Esophagus muscularis mucosa (tissue), 4 donors: ENCODE results near the gene VMAC. TPM values are rescaled to one million over a fixed set of nuclear protein-coding genes. Genes with fewer than 3 reads are reported as not detected.
A peak's percentile ranks its signal among the peaks of the same experiment; 100 is the strongest.
"Not testable (repeated sequence)": the region's sequence is repeated elsewhere in the genome, so short reads cannot be mapped to it uniquely, and the experiment has no call there.

Experiments
- DNase-seq: peaks from one replicate; pipeline ENCODE4 v3.0.0-alpha.2; 2017; ENCODE audit errors: extremely low spot score
- H3K27ac ChIP-seq, 4 donors: fragments of 200-600 bp; sonication (generic); replicated peaks in 1 of 4; 1 replicate in 3 of 4; 2 replicates in 1 of 4; pipeline ENCODE4 v1.5.1; 2016 to 2019; ENCODE audit warnings: mild to moderate bottlenecking in 1 of 4
- H3K27me3 ChIP-seq, 4 donors: fragments of 200-600 bp; sonication (generic); one replicate each; pipeline versions ENCODE4 v1.5.1 to v1.6.0; 2016 to 2019
- H3K36me3 ChIP-seq, 4 donors: fragments of 200-600 bp; sonication (generic); one replicate each; pipeline ENCODE4 v1.5.1; 2016 to 2019
- H3K4me1 ChIP-seq, 4 donors: fragments of 200-600 bp; sonication (generic); one replicate each; pipeline ENCODE4 v1.5.1; 2016 to 2019
- H3K4me3 ChIP-seq, 4 donors: fragments of 200-600 bp; sonication (generic); 1 replicate in 2 of 4; 2 replicates in 2 of 4; pipeline ENCODE4 v1.5.1; 2016 to 2019; ENCODE audit warnings: mild to moderate bottlenecking in 4 of 4, moderate library complexity in 1 of 4
- H3K9me3 ChIP-seq, 4 donors: fragments of 200-600 bp; sonication (generic); 1 replicate in 3 of 4; 2 replicates in 1 of 4; pipeline ENCODE4 v1.5.1; 2016 to 2019
- EP300 ChIP-seq: sonication (generic); formaldehyde crosslinking; IDR thresholded peaks from one replicate; pipeline ENCODE4 v1.6.1; 2017; ENCODE audit warnings: antibody characterized with exemption
- POLR2A ChIP-seq: fragments of 450-650 bp; IDR thresholded peaks from one replicate; pipeline ENCODE4 v1.6.1; 2017; ENCODE audit warnings: antibody characterized with exemption, moderate library complexity, mild to moderate bottlenecking, low read depth
- POLR2AphosphoS5 ChIP-seq, 2 donors: sonication (generic); formaldehyde crosslinking; IDR thresholded peaks; one replicate each; pipeline ENCODE4 v1.6.1; 2017; ENCODE audit warnings: antibody characterized with exemption in 2 of 2
- WGBS: methylation state at CpG from one replicate; pipeline ENCODE4 v1.1.5; 2018; 5-methylcytosine and 5-hydroxymethylcytosine counted together
- intact Hi-C: fragments of 100-400 bp; cut with DNase I; formaldehyde crosslinking; loops from one replicate; pipeline ENCODE4 v1.15.1; 2023
- total RNA-seq, 4 donors: library from RNA; depleted of rRNA; stranded (reverse); fragments of >200 nt; gene quantifications; one replicate each; pipeline versions ENCODE4 v1.1.0 to v1.2.1, GENCODE V29; 2016
- TF ChIP-seq, protein P1 (sequence below), 3 experiments: fragments of 200-600 bp in 2 of 3; fragments of 450-650 bp in 1 of 3; sonication (generic) in 2 of 3; IDR thresholded peaks; one replicate each; pipeline ENCODE4 v1.5.1; 2017 to 2019; ENCODE audit warnings: antibody characterized with exemption in 3 of 3, mild to moderate bottlenecking in 2 of 3, moderate library complexity in 1 of 3

VMAC gene
- total RNA-seq, 4 donors from 2014 or later = 5.0 to 12.5 (median 7.6) TPM

DNA sequence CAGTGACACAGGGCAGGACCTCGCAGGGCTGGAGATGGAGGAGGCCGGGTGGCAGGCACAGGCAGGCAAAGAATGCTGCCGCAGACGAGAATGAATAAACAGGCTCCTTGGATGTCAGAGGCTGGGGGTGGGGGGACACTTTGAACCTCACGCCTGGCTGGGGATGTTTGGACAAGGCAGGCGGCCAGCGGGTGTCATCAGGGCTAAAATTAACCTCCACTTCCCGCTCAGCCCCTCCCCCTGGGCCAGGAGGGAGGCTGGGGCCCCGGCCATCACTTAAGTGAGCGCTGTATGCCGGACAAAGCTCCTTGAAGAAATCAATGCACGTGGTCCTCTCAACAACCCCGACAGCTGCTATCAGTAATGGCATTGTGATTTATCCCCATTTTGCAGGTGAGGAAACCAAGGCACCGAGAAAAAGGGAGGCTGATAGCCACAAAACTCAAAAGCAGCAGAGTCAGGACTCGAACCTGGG, 24.0 kb upstream of the VMAC start:
- 14% methylated on average over 15 of the region's 15 CpGs for WGBS
- H3K4me3 ChIP-seq = peak overlapping the region in 1 of 4 donors; percentile 2
- no peaks in the 10 kb centered on the region for H3K36me3 ChIP-seq
- DNase-seq = peak; percentile 95
- peaks cover 0 to 15% (median 0%) of the 10 kb centered on the region in 4 donors for H3K27me3 ChIP-seq
- H3K4me1 ChIP-seq = peaks cover 19 to 84% (median 60%) of the 10 kb centered on the region in 4 donors
- H3K9me3 ChIP-seq = no peaks in the 10 kb centered on the region
- intact Hi-C loops = no loop called here
- H3K27ac ChIP-seq = peak overlapping the region; percentile 77 to 88 (median 86)
- TF ChIP-seq EP300 (peak; percentile 66), POLR2AphosphoS5 (IDR thresholded peaks at IDR 0.05) (peak; percentile 79 to 81)
- TF ChIP-seq, protein P1, sequence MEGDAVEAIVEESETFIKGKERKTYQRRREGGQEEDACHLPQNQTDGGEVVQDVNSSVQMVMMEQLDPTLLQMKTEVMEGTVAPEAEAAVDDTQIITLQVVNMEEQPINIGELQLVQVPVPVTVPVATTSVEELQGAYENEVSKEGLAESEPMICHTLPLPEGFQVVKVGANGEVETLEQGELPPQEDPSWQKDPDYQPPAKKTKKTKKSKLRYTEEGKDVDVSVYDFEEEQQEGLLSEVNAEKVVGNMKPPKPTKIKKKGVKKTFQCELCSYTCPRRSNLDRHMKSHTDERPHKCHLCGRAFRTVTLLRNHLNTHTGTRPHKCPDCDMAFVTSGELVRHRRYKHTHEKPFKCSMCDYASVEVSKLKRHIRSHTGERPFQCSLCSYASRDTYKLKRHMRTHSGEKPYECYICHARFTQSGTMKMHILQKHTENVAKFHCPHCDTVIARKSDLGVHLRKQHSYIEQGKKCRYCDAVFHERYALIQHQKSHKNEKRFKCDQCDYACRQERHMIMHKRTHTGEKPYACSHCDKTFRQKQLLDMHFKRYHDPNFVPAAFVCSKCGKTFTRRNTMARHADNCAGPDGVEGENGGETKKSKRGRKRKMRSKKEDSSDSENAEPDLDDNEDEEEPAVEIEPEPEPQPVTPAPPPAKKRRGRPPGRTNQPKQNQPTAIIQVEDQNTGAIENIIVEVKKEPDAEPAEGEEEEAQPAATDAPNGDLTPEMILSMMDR (IDR thresholded peaks at IDR 0.05) = no peak

DNA sequence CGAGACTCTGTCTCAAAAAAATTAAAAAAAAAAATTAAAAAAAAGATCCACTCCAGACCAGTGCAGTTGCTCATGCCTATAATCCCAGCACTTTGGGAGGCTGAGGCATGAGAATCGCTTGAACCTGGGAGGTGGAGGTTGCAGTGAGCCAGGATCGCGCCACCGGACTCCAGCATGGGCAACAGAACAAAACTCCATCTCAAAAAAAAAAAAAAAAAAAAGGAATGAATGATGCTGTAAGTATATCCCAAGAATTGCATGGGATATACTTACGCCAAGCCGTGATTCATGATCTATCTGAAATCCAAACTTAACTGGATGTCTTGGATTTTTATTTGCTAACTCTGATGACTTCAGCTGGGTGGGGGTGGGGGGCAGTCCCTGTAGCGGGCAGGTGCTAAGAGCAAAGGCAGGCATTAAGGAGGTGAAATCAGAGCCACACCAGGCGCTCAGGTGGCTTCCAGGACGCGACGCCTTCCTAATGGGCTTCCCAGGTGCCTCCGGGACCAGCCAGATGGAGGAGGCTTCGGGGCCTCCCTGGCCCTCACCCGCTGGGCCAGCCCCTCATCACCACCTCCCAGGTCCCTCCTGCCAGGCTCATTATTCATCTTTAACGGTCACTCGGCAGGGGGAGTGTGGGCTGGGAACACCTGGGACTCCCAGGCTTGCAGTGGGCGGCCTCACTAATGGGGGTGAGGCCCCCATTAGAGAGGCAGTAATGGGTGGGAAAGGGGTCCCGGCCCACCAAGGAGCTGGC, 23.0 kb upstream of the VMAC start:
- Histone ChIP-seq H3K9me3 (no peaks in the 10 kb centered on the region), H3K36me3 (no peaks in the 10 kb centered on the region), H3K27me3 (peaks cover 0 to 15% (median 0%) of the 10 kb centered on the region in 4 donors), H3K4me1 (peaks cover 19 to 77% (median 58%) of the 10 kb centered on the region in 4 donors), H3K27ac (peak overlapping the region; percentile 77 to 88 (median 86)), H3K4me3 (no peak overlapping the region)
- TF ChIP-seq POLR2AphosphoS5 (IDR thresholded peaks at IDR 0.05) = no peak
- TF ChIP-seq, protein P1 (IDR thresholded peaks at IDR 0.05) = no peak
- no peak for TF ChIP-seq EP300
- no peak for TF ChIP-seq POLR2A
- 76% methylated on average over 19 of the region's 19 CpGs for WGBS
- intact Hi-C loops = no loop called here
- no peak for DNase-seq

DNA sequence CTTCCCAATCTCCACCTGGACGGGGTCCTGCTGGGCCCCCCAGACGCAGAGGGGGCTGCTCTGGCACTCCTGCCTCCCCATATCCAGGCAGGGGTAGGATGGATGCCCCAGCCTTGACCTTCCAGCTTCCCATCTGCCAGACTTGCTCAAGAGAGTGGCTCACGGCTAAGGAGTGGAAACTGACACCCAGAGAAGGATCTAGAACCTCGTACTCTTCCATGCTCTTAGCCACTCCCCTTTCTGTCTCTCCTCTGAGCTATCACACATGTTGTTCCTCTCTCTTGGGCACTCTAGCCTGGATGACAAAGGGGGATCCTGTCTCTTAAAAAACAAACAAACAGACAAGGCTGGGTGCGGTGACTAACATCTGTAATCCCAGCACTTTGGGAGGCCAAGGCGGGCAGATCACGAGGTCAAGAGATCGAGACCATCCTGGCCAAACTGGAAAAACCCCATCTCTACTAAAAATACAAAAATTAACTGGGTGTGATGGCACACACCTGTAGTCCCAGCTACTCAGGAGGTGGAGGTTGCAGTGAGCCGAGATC, 22.2 kb upstream of the VMAC start:
- Histone ChIP-seq H3K9me3 (no peaks in the 10 kb centered on the region), H3K36me3 (no peaks in the 10 kb centered on the region), H3K27me3 (peaks cover 0 to 11% (median 0%) of the 10 kb centered on the region in 4 donors), H3K4me1 (peaks cover 19 to 69% (median 56%) of the 10 kb centered on the region in 4 donors), H3K4me3 (no peak overlapping the region), H3K27ac (peak overlapping the region; percentile 77 to 87 (median 84))
- DNase-seq = no peak
- WGBS = 71% methylated on average over 9 of the region's 9 CpGs
- TF ChIP-seq EP300 (no peak), POLR2AphosphoS5 (IDR thresholded peaks at IDR 0.05) (no peak), POLR2A (no peak)
- TF ChIP-seq, protein P1 (IDR thresholded peaks at IDR 0.05) = no peak
- intact Hi-C loops = no loop called here

DNA sequence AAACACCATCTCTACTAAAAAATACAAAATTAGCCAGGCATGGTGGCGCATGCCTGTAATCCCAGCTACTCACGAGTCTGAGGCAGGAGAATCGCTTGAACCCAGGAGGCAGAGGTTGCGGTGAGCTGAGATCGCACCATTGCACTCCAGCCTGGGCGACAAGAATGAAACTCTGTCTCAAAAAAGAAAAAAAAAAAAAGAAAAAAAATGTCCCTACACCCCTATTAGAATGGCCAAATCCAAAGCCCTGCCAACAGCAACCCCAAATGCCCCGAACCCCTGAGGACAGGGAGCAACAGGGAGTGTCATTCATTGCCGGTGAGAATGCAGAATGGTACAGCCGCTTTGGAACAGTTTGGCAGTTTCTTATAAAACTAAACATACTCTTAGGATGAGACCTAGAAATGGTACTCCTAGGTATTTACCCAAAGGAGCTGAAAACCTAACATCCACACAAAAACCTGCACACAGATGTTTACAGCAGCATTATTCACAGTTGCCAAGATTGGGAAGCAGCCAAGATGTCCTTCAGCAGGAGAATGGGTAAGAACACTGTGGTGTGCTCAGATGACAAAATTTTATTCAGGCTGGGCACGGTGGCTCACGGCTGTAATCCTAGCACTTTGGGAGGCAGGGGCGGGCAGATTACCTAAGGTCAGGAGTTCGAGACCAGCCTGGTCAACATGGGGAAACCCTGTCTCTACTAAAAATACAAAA, 21.4 kb upstream of the VMAC start:
- DNase-seq, H3K36me3 ChIP-seq, intact Hi-C loops, H3K4me3 ChIP-seq, H3K9me3 ChIP-seq: not testable (repeated sequence)
- peaks cover 0 to 11% (median 0%) of the 10 kb centered on the region in 4 donors for H3K27me3 ChIP-seq
- peak in 1 of 2 donors; percentile 19 for TF ChIP-seq POLR2AphosphoS5 (IDR thresholded peaks at IDR 0.05)
- H3K4me1 ChIP-seq = peaks cover 19 to 61% (median 54%) of the 10 kb centered on the region in 4 donors
- H3K27ac ChIP-seq = peak overlapping the region; percentile 77 to 87 (median 84)
- 65% methylated on average over 13 of the region's 13 CpGs for WGBS

DNA sequence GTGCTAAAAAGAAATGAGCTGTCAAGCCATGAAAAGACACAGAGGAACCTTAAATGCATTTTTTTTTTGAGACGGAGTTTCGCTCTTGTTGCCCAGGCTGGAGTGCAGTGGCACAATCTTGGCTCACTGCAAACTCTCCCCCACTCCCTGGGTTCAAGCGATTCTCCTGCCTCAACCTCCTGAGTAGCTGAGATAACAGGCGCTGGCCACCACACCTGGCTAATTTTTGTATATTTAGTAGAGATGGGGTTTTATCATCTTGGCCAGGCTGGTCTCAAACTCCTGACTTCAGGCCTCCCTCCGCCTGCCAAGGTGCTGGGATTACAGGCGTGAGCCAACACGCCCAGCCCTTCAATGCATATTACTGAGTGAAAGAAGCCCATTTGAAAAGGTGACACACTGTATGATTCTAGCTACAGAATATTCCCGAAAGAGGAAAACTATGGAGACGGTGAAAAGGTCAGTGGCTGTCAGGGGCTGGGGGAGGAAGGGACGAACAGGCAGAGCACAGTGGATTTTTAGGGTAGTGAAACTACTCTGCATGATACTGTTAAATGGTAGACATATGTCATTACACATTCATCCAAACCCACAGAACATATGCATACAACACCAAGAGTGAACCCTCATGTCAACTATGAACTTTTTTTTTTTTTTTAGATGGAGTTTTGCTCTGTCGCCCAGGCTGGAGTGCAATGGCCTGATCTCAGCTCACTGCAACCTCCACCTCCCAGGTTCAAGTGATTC, 20.4 kb upstream of the VMAC start:
- intact Hi-C loops, H3K4me3 ChIP-seq, H3K27me3 ChIP-seq, H3K9me3 ChIP-seq, H3K36me3 ChIP-seq, DNase-seq: not testable (repeated sequence)
- Histone ChIP-seq H3K27ac (peak overlapping the region; percentile 77 to 87 (median 84)), H3K4me1 (peaks cover 19 to 57% (median 53%) of the 10 kb centered on the region in 4 donors)
- 66% methylated on average over 11 of the region's 11 CpGs for WGBS
